Common myeloid progenitor, CD34-positive (primary cell): Measurements from ENCODE around the gene UBL7.
"Not testable (repeated sequence)": the region's sequence is repeated elsewhere in the genome, so short reads cannot be mapped to it uniquely, and the experiment has no call there.

Source experiments
- CTCF ChIA-PET: fragments of 350-600 bp; sonication (Branson Sonifier 250); formaldehyde crosslinking; loops from one replicate; lab custom pipeline; 2021; ENCODE audit warnings: antibody characterized with exemption; lab: Charles Lee
- POLR2A ChIA-PET: fragments of 350-600 bp; sonication (Branson Sonifier 250); formaldehyde crosslinking; loops from one replicate; lab custom pipeline; 2021; ENCODE audit warnings: antibody characterized with exemption; lab: Charles Lee
- DNase-seq, 3 donors: peaks; one replicate each; pipeline versions ENCODE4 v3.0.0 to v3.0.0-alpha.2; 2013
- H3K27ac ChIP-seq, 2 experiments: 1 replicate in 1 of 2; 2 replicates in 1 of 2; pipeline ENCODE4 v1.7.0; 2013; ENCODE audit warnings: inconsistent platforms in 2 of 2, low read length in 2 of 2, mild to moderate bottlenecking in 2 of 2, low read depth in 1 of 2, moderate library complexity in 1 of 2; ENCODE audit not compliant: severe bottlenecking in 2 of 2, insufficient read depth in 1 of 2, poor library complexity in 1 of 2
- H3K27me3 ChIP-seq, 5 experiments: replicated peaks in 2 of 5; 1 replicate in 3 of 5; 2 replicates in 2 of 5; pipeline versions ENCODE4 v1.6.1 to v1.7.0; 2013; ENCODE audit warnings: low read length in 4 of 5, mild to moderate bottlenecking in 2 of 5, moderate library complexity in 2 of 5, inconsistent platforms in 1 of 5; ENCODE audit not compliant: insufficient read depth in 5 of 5, control insufficient read depth in 4 of 5
- H3K36me3 ChIP-seq, 4 experiments: 1 replicate in 2 of 4; 2 replicates in 2 of 4; pipeline versions ENCODE4 v1.6.1 to v1.7.0; 2013; ENCODE audit warnings: low read length in 3 of 4, control low read depth in 1 of 4, mild to moderate bottlenecking in 1 of 4; ENCODE audit not compliant: control insufficient read depth in 4 of 4, insufficient read depth in 4 of 4
- H3K4me1 ChIP-seq, 4 experiments: 1 replicate in 3 of 4; 2 replicates in 1 of 4; pipeline versions ENCODE4 v1.6.1 to v1.7.1; 2013; ENCODE audit warnings: low read length in 3 of 4, mild to moderate bottlenecking in 3 of 4, control low read depth in 1 of 4, inconsistent platforms in 1 of 4, moderate library complexity in 1 of 4; ENCODE audit not compliant: control insufficient read depth in 4 of 4, insufficient read depth in 4 of 4; ENCODE audit errors: control extremely low read depth in 1 of 4
- H3K4me3 ChIP-seq, 7 experiments: 1 replicate in 4 of 7; 2 replicates in 3 of 7; pipeline versions ENCODE4 v1.5.1 to v1.7.0; 2013; ENCODE audit warnings: mild to moderate bottlenecking in 7 of 7, low read length in 6 of 7, moderate library complexity in 6 of 7, inconsistent platforms in 2 of 7, low read depth in 2 of 7, control low read depth in 1 of 7; ENCODE audit not compliant: insufficient read depth in 4 of 7, control insufficient read depth in 1 of 7; ENCODE audit errors: extremely low read depth in 1 of 7
- H3K9me3 ChIP-seq, 5 experiments: 1 replicate in 4 of 5; 2 replicates in 1 of 5; pipeline versions ENCODE4 v1.6.1 to v1.7.1; 2013; ENCODE audit warnings: low read length in 4 of 5, mild to moderate bottlenecking in 2 of 5, inconsistent platforms in 1 of 5, low read depth in 1 of 5, moderate library complexity in 1 of 5; ENCODE audit not compliant: control insufficient read depth in 4 of 5, insufficient read depth in 2 of 5; ENCODE audit errors: control extremely low read depth in 1 of 5
- WGBS: methylation state at CpG from one replicate; pipeline ENCODE4 v1.1.5; 2013; ENCODE audit not compliant: insufficient coverage; 5-methylcytosine and 5-hydroxymethylcytosine counted together

Gene UBL7

DNA sequence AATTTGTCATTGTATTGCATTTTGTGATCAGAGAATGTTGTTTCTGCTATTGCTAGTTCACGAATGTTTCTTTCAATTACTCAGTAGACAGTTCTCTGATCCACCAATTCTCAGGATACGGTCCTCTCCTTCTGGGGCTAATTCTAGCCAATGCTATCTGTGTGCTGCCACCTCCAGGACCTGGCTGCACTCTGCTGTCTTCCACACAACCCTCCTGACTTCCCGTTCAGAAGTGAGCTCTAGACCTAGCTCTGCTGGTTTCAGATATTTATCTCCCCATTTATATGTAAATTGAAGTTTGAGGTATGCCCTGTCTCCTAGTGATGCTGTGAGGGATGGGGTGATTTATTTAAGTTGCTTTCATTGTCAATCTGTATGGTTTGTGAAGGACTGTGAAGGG lies 21.7 kb upstream of the UBL7 start:
- H3K9me3 ChIP-seq, result no peaks in the 10 kb centered on the region
- 94% methylated on average over 2 of the region's 3 CpGs for WGBS
- CTCF ChIA-PET, result interaction anchor here (0.6 to 1.5 kb wide), 7 partner anchors 8 to 132 kb away, joined by 3 to 4 read pairs (median 3); no protein-coding TSS in a partner anchor
- POLR2A ChIA-PET, result no interaction called here
- no peak overlapping the region for H3K4me3 ChIP-seq
- no peak overlapping the region for H3K27ac ChIP-seq
- peaks cover 0 to 10% (median 2%) of the 10 kb centered on the region in 4 experiments for H3K36me3 ChIP-seq
- no peaks in the 10 kb centered on the region for H3K27me3 ChIP-seq
- H3K4me1 ChIP-seq, result no peaks in the 10 kb centered on the region
- peak in 2 of 3 donors; percentile 7 to 14 for DNase-seq

DNA sequence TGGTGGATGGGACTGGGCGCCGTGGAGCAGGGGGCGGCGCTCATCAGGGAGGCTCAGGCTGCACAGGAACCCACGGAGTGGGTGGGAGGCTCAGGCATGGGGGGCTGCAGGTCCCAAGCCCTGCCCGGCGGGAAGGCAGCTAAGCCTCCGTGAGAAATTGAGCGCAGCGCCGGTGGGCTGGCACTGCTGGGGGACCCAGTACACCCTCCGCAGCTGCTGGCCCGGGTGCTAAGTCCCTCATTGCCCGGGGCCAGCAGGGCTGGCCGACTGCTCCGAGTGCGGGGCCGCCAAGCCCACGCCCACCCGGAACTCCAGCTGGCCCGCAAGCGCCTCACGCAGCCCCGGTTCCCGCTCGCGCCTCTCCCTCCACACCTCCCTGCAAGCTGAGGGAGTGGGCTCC lies 19.4 kb upstream of the UBL7 start:
- POLR2A ChIA-PET, H3K4me3 ChIP-seq, H3K27ac ChIP-seq, H3K27me3 ChIP-seq, H3K4me1 ChIP-seq, DNase-seq, H3K9me3 ChIP-seq: not testable (repeated sequence)
- CTCF ChIA-PET, result interaction anchor here (1.0 to 1.3 kb wide), 2 partner anchors 19 kb away, joined by 3 to 4 read pairs; no protein-coding TSS in a partner anchor
- 99% methylated on average over 11 of the region's 27 CpGs for WGBS
- H3K36me3 ChIP-seq, result peaks cover 0 to 13% (median 2%) of the 10 kb centered on the region in 4 experiments

DNA sequence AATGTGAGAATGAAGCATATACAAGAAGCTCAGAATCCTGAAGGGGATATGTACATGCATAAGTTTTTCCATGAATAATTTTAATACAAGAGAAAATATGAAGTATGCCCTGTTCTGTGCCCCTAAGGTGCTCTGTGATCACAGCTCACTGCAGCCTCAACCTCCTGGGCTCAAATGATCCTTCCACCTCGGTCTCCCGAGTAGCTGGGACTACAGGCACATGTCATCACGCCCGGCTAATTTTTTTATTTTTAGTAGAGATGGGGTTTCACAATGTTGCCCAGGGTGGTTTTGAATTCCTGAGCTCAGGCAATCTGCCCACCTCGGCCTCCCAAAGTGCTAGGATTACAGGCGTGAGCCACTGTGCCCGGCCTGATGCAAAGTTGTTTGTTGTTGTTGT lies 10.7 kb upstream of the UBL7 start:
- H3K4me3 ChIP-seq, H3K27ac ChIP-seq, POLR2A ChIA-PET, H3K4me1 ChIP-seq, H3K9me3 ChIP-seq, H3K27me3 ChIP-seq, DNase-seq: not testable (repeated sequence)
- peaks cover 5 to 30% (median 14%) of the 10 kb centered on the region in 4 experiments for H3K36me3 ChIP-seq
- WGBS, result 92% methylated on average over 6 of the region's 7 CpGs
- CTCF ChIA-PET, result interaction anchor here (1.0 to 2.0 kb wide), 4 partner anchors 11 to 19 kb away, joined by 3 to 7 read pairs (median 3); partner anchors contain the start of gene UBL7

DNA sequence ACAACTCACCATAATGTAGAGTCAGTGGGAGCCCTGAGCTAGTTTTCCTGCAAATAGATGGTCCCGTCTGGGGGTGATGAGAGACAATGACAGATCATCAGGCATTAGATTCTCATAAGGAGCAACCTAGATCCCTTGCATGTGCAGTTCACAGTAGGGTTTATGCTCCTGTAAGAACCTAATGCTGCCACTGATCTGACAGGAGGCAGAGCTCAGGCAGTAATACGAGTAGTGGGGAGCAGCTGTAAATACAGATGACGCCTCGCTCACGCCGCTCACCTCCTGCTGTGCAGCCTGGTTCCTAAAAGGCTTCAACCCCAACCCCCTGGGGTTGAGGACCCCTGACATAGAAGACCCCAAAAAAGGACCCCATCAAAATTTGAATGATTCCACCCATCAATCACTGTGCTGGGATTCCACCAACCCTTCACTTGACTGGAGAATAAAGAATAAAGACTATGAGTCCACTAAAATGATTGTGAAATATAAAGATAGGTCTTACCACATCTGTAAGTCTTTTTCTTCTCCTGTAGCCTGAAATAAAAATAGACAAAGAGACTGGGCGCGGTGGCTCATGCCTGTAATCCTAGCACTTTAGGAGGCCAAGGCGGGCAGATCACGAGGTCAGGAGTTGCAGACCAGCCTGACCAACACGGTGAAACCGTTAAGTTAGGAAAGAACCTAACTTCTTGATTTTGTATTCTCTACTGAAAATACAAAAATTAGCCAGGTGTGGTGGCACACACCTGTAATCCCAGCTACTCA lies 9.9 kb upstream of the UBL7 start:
- H3K4me3 ChIP-seq, result no peak overlapping the region
- H3K36me3 ChIP-seq, result peaks cover 8 to 38% (median 17%) of the 10 kb centered on the region in 4 experiments
- POLR2A ChIA-PET, result no interaction called here
- H3K4me1 ChIP-seq, result no peaks in the 10 kb centered on the region
- 93% methylated on average over 9 of the region's 12 CpGs for WGBS
- no peak for DNase-seq
- no peak overlapping the region for H3K27ac ChIP-seq
- CTCF ChIA-PET, result interaction anchor here (1.0 to 2.0 kb wide), 2 partner anchors 10 to 20 kb away, joined by 3 to 7 read pairs; partner anchors contain the start of gene UBL7
- H3K9me3 ChIP-seq, result no peaks in the 10 kb centered on the region
- no peaks in the 10 kb centered on the region for H3K27me3 ChIP-seq

DNA sequence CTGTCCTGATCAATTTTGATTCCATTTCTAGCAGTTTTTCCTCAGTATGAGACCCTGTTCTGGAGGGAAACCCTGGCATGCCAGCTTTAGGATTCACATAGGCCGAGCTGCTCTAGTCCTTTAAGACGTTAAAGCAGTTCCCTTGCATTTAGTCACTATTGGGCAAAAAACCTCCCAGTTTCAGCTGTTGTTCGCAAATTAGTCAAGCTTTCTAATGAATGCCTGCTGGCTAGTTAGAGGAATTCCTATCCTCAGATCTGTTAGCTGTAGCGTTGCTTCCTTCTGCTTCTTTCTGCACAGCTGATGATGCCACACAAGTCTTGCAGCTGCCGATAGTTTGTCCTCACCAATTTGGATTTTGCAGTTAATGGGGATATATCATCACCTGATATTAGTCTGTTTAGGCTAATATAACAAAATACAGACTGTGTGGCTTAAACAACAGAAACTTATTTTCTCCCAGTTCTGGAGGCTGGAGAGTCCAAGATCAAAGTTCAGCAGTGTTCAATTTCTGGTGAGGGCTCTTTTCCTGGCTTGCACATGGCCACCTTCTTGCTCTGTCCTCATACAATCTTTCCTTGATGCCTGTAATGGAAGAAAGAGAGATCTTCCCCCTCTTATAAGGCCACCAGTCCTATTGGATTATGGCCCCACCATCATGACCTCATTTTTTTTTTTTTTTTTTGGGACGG lies 7.5 kb upstream of the UBL7 start:
- 97% methylated on average over 5 of the region's 6 CpGs for WGBS

DNA sequence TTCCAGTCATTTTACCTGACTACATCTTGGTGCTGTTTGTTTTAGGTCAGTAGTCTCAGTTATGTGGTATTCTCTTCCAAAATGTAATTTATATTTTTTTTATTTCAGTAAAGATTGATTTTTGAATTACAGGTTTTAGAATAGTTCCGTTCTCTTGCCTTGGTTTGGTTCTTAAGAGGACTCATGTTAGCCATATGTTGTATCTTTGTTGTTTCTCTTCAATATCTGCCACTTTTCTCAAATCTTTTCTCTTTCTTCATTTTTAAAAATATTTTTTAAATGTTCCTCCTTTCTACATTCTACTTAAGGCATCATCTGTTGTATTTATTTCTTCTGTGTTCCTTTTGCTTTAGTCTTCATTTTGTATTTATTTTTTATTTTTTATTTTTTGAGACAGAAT lies 5.6 kb upstream of the UBL7 start:
- Histone ChIP-seq H3K4me3 (no peak overlapping the region), H3K4me1 (peaks cover 4 to 13% (median 8%) of the 10 kb centered on the region in 4 experiments), H3K36me3 (peaks cover 5 to 23% (median 11%) of the 10 kb centered on the region in 4 experiments), H3K27me3 (no peaks in the 10 kb centered on the region), H3K9me3 (peaks cover 0 to 2% (median 0%) of the 10 kb centered on the region in 5 experiments), H3K27ac (no peak overlapping the region)
- CTCF ChIA-PET, result no interaction called here
- POLR2A ChIA-PET, result no interaction called here
- no peak for DNase-seq
- no CpG with 5 or more reads among the region's 1 CpG for WGBS

More for the DNA sequence above, 7.5 kb upstream of the UBL7 start:
- no peaks in the 10 kb centered on the region for H3K27me3 ChIP-seq
- POLR2A ChIA-PET, result no interaction called here
- peaks cover 0 to 2% (median 0%) of the 10 kb centered on the region in 4 experiments for H3K4me1 ChIP-seq
- H3K27ac ChIP-seq, result no peak overlapping the region
- H3K36me3 ChIP-seq, result peaks cover 8 to 30% (median 14%) of the 10 kb centered on the region in 4 experiments
- peaks cover 0 to under 1% (median 0%) of the 10 kb centered on the region in 5 experiments for H3K9me3 ChIP-seq
- CTCF ChIA-PET, result interaction anchor here (1.1 kb wide), 2 partner anchors 12 to 17 kb away, joined by 3 read pairs; no protein-coding TSS in a partner anchor
- no peak overlapping the region for H3K4me3 ChIP-seq
- no peak for DNase-seq
